Renal cortex interstitium (tissue), 11 donors: ENCODE results near the gene RAB11FIP3. TPM values are rescaled to one million over a fixed set of nuclear protein-coding genes. Genes with fewer than 3 reads are reported as not detected.
"Not testable (repeated sequence)": the region's sequence is repeated elsewhere in the genome, so short reads cannot be mapped to it uniquely, and the experiment has no call there.

Experiments
- DNase-seq, 11 donors: peaks; one replicate each; pipeline ENCODE4 v3.0.0-alpha.2; 2013; ENCODE audit warnings: low read depth in 9 of 11, low spot score in 4 of 11; ENCODE audit errors: extremely low read depth in 1 of 11
- polyA plus RNA-seq, 3 donors: library from polyadenylated mRNA; unstranded; fragments of 120-200 nt; gene quantifications; one replicate each; pipeline ENCODE4 v1.2.1, GENCODE V29; 2013; ENCODE audit not compliant: insufficient read length in 3 of 3

The RAB11FIP3 gene
- polyA plus RNA-seq, 3 donors: 96.3 to 159 (median 104) TPM

GRCh38 chr16:383326-384051 lies 42.0 kb upstream of the RAB11FIP3 start:
- DNase-seq: no peak

- DNase-seq: no peak
Measured at GRCh38 chr16:386641-387156, 38.8 kb upstream of the RAB11FIP3 start.

GRCh38 chr16:387761-388666 lies 37.4 kb upstream of the RAB11FIP3 start:
- DNase-seq: not testable (repeated sequence)

GRCh38 chr16:389352-389751 lies 36.1 kb upstream of the RAB11FIP3 start:
- DNase-seq: no peak

GRCh38 chr16:391885-392335 lies 33.5 kb upstream of the RAB11FIP3 start:
- no peak for DNase-seq

- no peak for DNase-seq
Measured at GRCh38 chr16:392450-393030, 32.9 kb upstream of the RAB11FIP3 start.

GRCh38 chr16:396199-396598 lies 29.2 kb upstream of the RAB11FIP3 start:
- DNase-seq: no peak

- no peak for DNase-seq
Measured at GRCh38 chr16:396605-397004, 28.8 kb upstream of the RAB11FIP3 start.

- DNase-seq: no peak
Measured at GRCh38 chr16:397135-397661, 28.3 kb upstream of the RAB11FIP3 start, which contains the start of gene NME4. Gene NME4 (plus strand): TSS chr16:397199. CDS start chr16:397223, 24 bp downstream.

- peak in 1 of 11 donors; percentile 79 for DNase-seq
Measured at GRCh38 chr16:397736-398332, 27.6 kb upstream of the RAB11FIP3 start.

- no peak for DNase-seq
Measured at GRCh38 chr16:398561-399339, 26.7 kb upstream of the RAB11FIP3 start.

GRCh38 chr16:399340-400019 lies 26.0 kb upstream of the RAB11FIP3 start:
- DNase-seq: no peak

GRCh38 chr16:400061-400591 lies 25.3 kb upstream of the RAB11FIP3 start:
- DNase-seq: no peak

- peak in 10 of 11 donors; percentile 74 to 94 (median 90) for DNase-seq
Measured at GRCh38 chr16:401468-402348, 23.7 kb upstream of the RAB11FIP3 start, which contains the start of gene DECR2. Gene DECR2 (plus strand): TSS chr16:401885. CDS start chr16:401964, 79 bp downstream.

- DNase-seq: no peak
Measured at GRCh38 chr16:404971-405486, 20.4 kb upstream of the RAB11FIP3 start.
